NCI-H2227 (cell line): ENCODE measurements around the gene PACSIN2.
"Not testable (repeated sequence)": the region's sequence is repeated elsewhere in the genome, so short reads cannot be mapped to it uniquely, and the experiment has no call there.

ENCODE experiments used
- DNase-seq: peaks from one replicate; lab custom pipeline; 2025; ENCODE audit not compliant: unreplicated experiment; lab: John Stamatoyannopoulos, UW

The PACSIN2 gene

GRCh38 chr22:43014869-43015676, at the start of gene PACSIN2:
Gene PACSIN2 (minus strand): TSS chr22:43015149. CDS start chr22:42912080, 103,069 bp downstream.
- peak; percentile 97 for DNase-seq

GRCh38 chr22:43060183-43060582, 45.2 kb upstream of the PACSIN2 start:
- DNase-seq, result peak; percentile 14

GRCh38 chr22:43057641-43058040, 42.7 kb upstream of the PACSIN2 start:
- no peak for DNase-seq

- DNase-seq, result no peak
Measured at GRCh38 chr22:43053176-43053575, 38.2 kb upstream of the PACSIN2 start.

GRCh38 chr22:43050995-43051394, 36.0 kb upstream of the PACSIN2 start:
- no peak for DNase-seq

GRCh38 chr22:43047605-43048004, 32.7 kb upstream of the PACSIN2 start:
- DNase-seq, result no peak

- DNase-seq, result no peak
Measured at GRCh38 chr22:43044290-43044712, 29.4 kb upstream of the PACSIN2 start.

GRCh38 chr22:43042101-43042780, 27.3 kb upstream of the PACSIN2 start:
- no peak for DNase-seq

GRCh38 chr22:43039800-43040199, 24.9 kb upstream of the PACSIN2 start:
- no peak for DNase-seq

GRCh38 chr22:43038325-43038724, 23.4 kb upstream of the PACSIN2 start:
- no peak for DNase-seq

GRCh38 chr22:43036282-43036829, 21.4 kb upstream of the PACSIN2 start:
- no peak for DNase-seq

GRCh38 chr22:43035250-43035649, 20.3 kb upstream of the PACSIN2 start:
- no peak for DNase-seq

GRCh38 chr22:43031617-43032016, 16.7 kb upstream of the PACSIN2 start:
- no peak for DNase-seq

- DNase-seq, result no peak
Measured at GRCh38 chr22:43018615-43019014, 3.7 kb upstream of the PACSIN2 start.

GRCh38 chr22:43017525-43018460, 2.8 kb upstream of the PACSIN2 start:
- no peak for DNase-seq

GRCh38 chr22:43016150-43016549, 1.2 kb upstream of the PACSIN2 start:
- not testable (repeated sequence) for DNase-seq

GRCh38 chr22:43015677-43016042, 711 bp upstream of the PACSIN2 start:
- no peak for DNase-seq

- DNase-seq, result peak; percentile 57
Measured at GRCh38 chr22:43014316-43014868, 557 bp downstream of the PACSIN2 start.

GRCh38 chr22:43013355-43014315, 1.3 kb downstream of the PACSIN2 start:
- no peak for DNase-seq

- no peak for DNase-seq
Measured at GRCh38 chr22:43012390-43012789, 2.6 kb downstream of the PACSIN2 start.
